ENCODE results near the gene ERGIC1. TPM values are rescaled to one million over a fixed set of nuclear protein-coding genes. Genes with fewer than 3 reads are reported as not detected.

ERGIC1 gene
- total RNA-seq, 1 donor from 2014 or later: 184 TPM

DNA sequence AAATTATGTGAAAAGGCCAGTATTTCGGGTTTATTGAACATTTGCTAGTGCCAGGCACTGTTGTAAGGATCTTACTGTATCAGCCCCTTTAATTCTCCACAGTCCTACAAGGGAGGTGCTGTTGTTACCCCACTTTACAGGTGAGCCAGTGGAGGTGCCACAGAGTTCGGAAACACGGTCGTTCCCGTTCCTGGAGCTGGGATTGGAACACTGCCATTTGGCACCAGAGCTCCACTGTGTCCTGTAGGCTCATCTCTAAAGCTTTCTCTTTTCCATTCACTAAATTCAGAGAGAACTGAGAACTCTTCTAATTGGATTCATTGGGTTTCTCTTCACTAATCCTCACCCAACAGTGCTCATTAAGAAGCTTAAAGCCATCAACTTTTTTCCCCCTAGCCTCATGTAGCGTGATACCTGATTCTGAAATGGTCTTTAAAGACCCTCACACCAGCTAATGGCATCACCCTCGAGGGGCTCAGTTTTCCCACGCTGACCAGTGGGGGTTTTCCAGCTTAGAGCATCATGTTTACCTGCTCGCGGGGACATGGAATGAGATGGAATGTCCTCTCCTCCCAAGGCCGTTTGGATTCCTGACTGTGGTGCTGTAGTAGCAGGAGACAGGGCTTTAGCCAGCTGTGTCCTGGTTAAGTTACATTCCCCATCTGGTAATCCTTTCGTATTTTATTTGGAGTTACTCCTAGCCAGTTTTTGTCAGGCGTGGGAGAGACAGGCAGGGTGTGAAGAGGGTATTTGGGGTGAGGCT lies 5.8 kb downstream of the ERGIC1 start:
- TF ChIP-seq, protein P1, sequence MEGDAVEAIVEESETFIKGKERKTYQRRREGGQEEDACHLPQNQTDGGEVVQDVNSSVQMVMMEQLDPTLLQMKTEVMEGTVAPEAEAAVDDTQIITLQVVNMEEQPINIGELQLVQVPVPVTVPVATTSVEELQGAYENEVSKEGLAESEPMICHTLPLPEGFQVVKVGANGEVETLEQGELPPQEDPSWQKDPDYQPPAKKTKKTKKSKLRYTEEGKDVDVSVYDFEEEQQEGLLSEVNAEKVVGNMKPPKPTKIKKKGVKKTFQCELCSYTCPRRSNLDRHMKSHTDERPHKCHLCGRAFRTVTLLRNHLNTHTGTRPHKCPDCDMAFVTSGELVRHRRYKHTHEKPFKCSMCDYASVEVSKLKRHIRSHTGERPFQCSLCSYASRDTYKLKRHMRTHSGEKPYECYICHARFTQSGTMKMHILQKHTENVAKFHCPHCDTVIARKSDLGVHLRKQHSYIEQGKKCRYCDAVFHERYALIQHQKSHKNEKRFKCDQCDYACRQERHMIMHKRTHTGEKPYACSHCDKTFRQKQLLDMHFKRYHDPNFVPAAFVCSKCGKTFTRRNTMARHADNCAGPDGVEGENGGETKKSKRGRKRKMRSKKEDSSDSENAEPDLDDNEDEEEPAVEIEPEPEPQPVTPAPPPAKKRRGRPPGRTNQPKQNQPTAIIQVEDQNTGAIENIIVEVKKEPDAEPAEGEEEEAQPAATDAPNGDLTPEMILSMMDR (IDR thresholded peaks at IDR 0.05): no peak
- peaks cover 2 to 19% of the 10 kb centered on the region in 2 donors for H3K36me3 ChIP-seq
- H3K9me3 ChIP-seq: no peaks in the 10 kb centered on the region
- H3K4me3 ChIP-seq: peak overlapping the region in 1 of 2 donors; percentile 14
- no peaks in the 10 kb centered on the region for H3K27me3 ChIP-seq
- no peak for DNase-seq (ENCODE audit: low spot score in 2 of 2)
- intact Hi-C loops (cut with DNase I): no loop called here
- H3K27ac ChIP-seq: peak overlapping the region; percentile 63 to 79
- H3K4me1 ChIP-seq: peaks cover 6 to 47% of the 10 kb centered on the region in 2 donors

DNA sequence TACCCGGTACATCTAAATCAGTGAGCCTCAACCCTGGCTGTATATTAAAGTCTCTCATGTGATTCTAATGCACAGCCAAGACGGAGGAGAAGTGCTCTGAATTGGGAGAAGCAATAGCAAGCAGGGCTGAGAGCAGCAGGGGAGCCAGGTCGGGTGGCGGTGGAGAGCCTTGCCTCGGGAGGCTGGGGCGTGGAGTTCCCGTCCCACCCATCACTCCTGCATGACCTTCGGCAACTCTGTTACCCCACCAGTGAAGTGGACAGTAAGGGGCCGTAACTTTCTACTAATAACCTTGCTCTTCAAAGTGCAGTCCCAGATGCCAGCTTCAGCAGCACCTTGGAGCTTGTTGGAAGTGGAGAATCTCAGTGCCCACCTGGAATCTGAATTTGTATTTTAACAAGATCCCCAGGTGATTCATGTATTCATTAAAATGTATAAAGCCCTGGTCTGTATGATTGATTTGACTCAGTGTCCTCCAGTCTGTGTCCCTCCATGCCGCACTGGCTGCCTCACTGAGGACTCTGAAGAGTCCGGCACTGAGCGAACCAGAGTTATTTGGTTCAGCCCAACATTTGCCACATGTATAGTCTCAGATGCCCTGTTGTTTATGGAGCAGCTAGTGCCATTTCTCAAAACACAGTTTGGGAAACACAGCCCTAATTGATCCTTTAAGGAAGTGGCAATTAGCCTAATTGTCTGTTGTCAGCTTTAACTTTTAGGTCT lies 6.5 kb downstream of the ERGIC1 start:
- TF ChIP-seq, protein P1 (IDR thresholded peaks at IDR 0.05): no peak
- intact Hi-C loops (cut with DNase I): no loop called here
- no peaks in the 10 kb centered on the region for H3K27me3 ChIP-seq
- peaks cover 6 to 45% of the 10 kb centered on the region in 2 donors for H3K4me1 ChIP-seq
- no peaks in the 10 kb centered on the region for H3K9me3 ChIP-seq
- peak overlapping the region; percentile 14 to 19 for H3K4me3 ChIP-seq
- peaks cover 2 to 19% of the 10 kb centered on the region in 2 donors for H3K36me3 ChIP-seq
- DNase-seq (ENCODE audit: low spot score in 2 of 2): no peak
- peak overlapping the region; percentile 63 to 79 for H3K27ac ChIP-seq

DNA sequence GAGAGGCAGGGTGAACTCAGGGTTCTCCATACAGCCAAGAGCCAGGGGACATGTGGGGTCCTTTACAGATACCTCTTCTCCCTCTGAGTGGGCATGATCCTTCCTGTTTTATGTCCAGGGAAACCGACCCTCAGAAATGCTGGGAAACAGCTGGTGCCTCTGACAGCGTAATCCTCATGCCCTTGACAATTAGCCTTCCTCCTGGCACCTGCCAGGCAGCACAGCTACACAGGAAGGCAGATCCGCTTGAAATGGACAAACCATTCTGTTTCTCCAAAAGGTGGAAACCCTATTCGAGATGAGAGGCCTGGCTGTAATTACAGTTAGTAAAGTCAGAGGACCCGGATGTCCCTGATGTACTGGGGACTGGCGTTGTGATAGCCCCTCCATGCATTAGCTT lies 7.2 kb downstream of the ERGIC1 start:
- peak overlapping the region; percentile 63 to 79 for H3K27ac ChIP-seq
- no peaks in the 10 kb centered on the region for H3K27me3 ChIP-seq
- TF ChIP-seq, protein P1 (IDR thresholded peaks at IDR 0.05): no peak
- H3K9me3 ChIP-seq: no peaks in the 10 kb centered on the region
- no peak overlapping the region for H3K4me3 ChIP-seq
- H3K4me1 ChIP-seq: peaks cover 6 to 38% of the 10 kb centered on the region in 2 donors
- no peak for DNase-seq (ENCODE audit: low spot score in 2 of 2)
- intact Hi-C loops (cut with DNase I): no loop called here
- H3K36me3 ChIP-seq: peaks cover 2 to 19% of the 10 kb centered on the region in 2 donors

DNA sequence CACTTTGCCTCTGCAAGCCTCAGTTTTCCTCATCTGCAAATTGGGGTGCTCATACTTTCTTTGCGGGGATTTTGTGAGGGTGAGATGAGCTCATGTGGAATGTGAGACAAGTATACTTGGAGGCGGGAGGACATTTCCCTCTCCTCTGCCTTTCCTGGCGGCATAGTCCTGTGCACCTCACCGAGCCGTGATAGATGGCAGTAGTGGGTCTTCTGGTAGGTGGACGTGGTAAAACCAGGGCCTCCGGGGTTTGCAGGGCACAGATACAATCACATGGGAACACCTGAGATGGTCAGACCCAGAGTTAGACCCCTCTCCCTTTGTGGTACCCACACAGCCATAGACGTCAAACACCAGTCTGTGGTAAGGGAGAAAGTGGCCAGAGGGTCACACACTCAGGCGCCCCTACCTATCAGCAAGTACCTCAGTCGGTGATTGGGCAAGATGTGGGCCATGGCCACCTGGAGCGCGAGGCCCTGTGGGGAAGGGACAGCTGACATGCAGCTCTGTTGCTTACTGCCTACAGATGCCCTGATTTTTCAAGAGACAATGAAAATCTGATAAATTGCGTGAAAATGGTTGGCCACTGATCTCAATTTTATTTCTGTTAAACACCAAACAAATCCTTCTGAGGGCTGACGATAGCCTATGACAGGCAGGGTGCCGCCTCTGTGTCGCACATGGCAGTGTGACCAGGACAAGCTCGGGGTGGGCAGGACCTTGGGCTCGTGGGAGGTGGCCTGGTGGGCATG lies 9.9 kb downstream of the ERGIC1 start:
- peaks cover 6 to 24% of the 10 kb centered on the region in 2 donors for H3K4me1 ChIP-seq
- no peaks in the 10 kb centered on the region for H3K27me3 ChIP-seq
- no peak overlapping the region for H3K27ac ChIP-seq
- no peaks in the 10 kb centered on the region for H3K9me3 ChIP-seq
- intact Hi-C loops (cut with DNase I): no loop called here
- DNase-seq (ENCODE audit: low spot score in 2 of 2): no peak
- H3K36me3 ChIP-seq: peaks cover 0 to 19% of the 10 kb centered on the region in 2 donors
- H3K4me3 ChIP-seq: no peak overlapping the region
- TF ChIP-seq, protein P1 (IDR thresholded peaks at IDR 0.05): no peak

DNA sequence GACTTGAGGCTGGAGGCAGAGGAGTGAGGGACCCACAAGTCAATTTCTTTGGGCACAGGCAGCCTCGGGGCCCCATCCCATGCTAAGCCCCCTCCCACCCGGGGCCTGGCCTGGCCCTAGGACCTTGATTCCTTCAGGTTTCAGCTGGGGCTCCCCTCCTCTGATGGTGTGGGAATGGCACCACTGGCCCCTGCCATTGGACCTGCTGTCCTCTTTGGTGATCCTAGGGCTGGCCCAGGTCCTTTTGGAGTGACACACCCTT lies 10.5 kb downstream of the ERGIC1 start:
- peaks cover 0 to 19% of the 10 kb centered on the region in 2 donors for H3K36me3 ChIP-seq
- H3K4me1 ChIP-seq: peaks cover 6 to 22% of the 10 kb centered on the region in 2 donors
- intact Hi-C loops (cut with DNase I): no loop called here
- TF ChIP-seq, protein P1 (IDR thresholded peaks at IDR 0.05): no peak
- H3K4me3 ChIP-seq: no peak overlapping the region
- no peaks in the 10 kb centered on the region for H3K9me3 ChIP-seq
- no peaks in the 10 kb centered on the region for H3K27me3 ChIP-seq
- H3K27ac ChIP-seq: no peak overlapping the region
- DNase-seq (ENCODE audit: low spot score in 2 of 2): no peak
